ENCODE data around the gene TTLL11.

The TTLL11 gene

DNA sequence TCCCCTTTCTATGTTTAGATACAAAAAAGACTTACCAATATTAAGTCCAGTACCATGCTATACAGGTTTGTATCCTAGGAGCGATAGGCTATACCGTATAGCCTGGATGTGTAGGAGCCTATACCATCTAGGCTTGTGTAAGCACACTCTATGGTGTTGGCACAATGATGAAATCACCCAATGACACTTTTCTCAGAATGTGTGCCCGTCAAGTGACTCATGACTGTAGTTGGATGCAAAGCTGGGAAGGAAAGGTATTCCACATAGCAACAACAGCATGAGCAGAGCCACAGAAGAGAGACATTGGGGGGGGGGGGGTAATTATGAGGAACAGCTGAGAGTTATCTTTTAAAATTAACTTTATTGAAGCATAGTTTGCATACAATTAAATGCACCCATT, 63.2 kb downstream of the TTLL11 start:
- TF ChIP-seq TEAD4 (IDR thresholded peaks at IDR 0.05) (no peak), CREB1 (IDR thresholded peaks at IDR 0.05; ENCODE audit: low read depth) (no peak), FOXM1 (IDR thresholded peaks at IDR 0.05; ENCODE audit: borderline replicate concordance, low read depth) (no peak), RAD21 (IDR thresholded peaks at IDR 0.05; ENCODE audit: low read depth) (no peak), NFIC (IDR thresholded peaks at IDR 0.05) (no peak), EGR1 (IDR thresholded peaks at IDR 0.05) (no peak), EP300 (IDR thresholded peaks at IDR 0.05; ENCODE audit: borderline replicate concordance) (no peak), TCF12 (IDR thresholded peaks at IDR 0.05; ENCODE audit: low read depth) (no peak), ZBTB7A (IDR thresholded peaks at IDR 0.05; ENCODE audit: low read depth) (no peak), TAF1 (IDR thresholded peaks at IDR 0.05; ENCODE audit: low read depth) (no peak), CEBPB (IDR thresholded peaks at IDR 0.05) (no peak), YY1 (IDR thresholded peaks at IDR 0.05; ENCODE audit: low read depth) (no peak)
- TF ChIP-seq, protein P1, sequence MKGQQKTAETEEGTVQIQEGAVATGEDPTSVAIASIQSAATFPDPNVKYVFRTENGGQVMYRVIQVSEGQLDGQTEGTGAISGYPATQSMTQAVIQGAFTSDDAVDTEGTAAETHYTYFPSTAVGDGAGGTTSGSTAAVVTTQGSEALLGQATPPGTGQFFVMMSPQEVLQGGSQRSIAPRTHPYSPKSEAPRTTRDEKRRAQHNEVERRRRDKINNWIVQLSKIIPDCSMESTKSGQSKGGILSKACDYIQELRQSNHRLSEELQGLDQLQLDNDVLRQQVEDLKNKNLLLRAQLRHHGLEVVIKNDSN (IDR thresholded peaks at IDR 0.05) = no peak
- TF ChIP-seq, protein P2, sequence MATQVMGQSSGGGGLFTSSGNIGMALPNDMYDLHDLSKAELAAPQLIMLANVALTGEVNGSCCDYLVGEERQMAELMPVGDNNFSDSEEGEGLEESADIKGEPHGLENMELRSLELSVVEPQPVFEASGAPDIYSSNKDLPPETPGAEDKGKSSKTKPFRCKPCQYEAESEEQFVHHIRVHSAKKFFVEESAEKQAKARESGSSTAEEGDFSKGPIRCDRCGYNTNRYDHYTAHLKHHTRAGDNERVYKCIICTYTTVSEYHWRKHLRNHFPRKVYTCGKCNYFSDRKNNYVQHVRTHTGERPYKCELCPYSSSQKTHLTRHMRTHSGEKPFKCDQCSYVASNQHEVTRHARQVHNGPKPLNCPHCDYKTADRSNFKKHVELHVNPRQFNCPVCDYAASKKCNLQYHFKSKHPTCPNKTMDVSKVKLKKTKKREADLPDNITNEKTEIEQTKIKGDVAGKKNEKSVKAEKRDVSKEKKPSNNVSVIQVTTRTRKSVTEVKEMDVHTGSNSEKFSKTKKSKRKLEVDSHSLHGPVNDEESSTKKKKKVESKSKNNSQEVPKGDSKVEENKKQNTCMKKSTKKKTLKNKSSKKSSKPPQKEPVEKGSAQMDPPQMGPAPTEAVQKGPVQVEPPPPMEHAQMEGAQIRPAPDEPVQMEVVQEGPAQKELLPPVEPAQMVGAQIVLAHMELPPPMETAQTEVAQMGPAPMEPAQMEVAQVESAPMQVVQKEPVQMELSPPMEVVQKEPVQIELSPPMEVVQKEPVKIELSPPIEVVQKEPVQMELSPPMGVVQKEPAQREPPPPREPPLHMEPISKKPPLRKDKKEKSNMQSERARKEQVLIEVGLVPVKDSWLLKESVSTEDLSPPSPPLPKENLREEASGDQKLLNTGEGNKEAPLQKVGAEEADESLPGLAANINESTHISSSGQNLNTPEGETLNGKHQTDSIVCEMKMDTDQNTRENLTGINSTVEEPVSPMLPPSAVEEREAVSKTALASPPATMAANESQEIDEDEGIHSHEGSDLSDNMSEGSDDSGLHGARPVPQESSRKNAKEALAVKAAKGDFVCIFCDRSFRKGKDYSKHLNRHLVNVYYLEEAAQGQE (IDR thresholded peaks at IDR 0.05; ENCODE audit: low read depth) = no peak
- TF ChIP-seq, protein P3, sequence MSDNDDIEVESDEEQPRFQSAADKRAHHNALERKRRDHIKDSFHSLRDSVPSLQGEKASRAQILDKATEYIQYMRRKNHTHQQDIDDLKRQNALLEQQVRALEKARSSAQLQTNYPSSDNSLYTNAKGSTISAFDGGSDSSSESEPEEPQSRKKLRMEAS (IDR thresholded peaks at IDR 0.05) = no peak

DNA sequence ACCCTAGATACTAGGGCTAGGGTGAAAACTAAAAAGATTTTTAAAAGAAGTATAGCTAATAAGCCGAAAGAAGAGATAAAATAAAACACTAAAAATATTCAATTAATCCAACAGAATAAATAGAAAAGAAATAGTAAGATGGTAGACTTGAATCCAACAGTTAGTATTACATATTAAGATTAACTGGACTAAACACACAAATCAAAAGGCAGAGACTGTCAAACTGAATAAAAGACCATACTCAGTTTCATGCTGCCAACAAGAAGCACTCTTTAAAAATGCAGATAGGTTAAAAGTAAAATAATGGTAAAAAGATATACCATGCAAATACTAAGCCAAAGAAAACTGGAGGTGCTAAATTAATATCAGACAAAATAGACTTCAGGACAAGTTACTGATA, 65.0 kb downstream of the TTLL11 start:
- TF ChIP-seq, protein P2 (IDR thresholded peaks at IDR 0.05; ENCODE audit: low read depth) = no peak
- TF ChIP-seq TCF12 (IDR thresholded peaks at IDR 0.05; ENCODE audit: low read depth) = no peak
- no peak for TF ChIP-seq CREB1 (IDR thresholded peaks at IDR 0.05; ENCODE audit: low read depth)
- no peak for TF ChIP-seq TEAD4 (IDR thresholded peaks at IDR 0.05)
- no peak for TF ChIP-seq RAD21 (IDR thresholded peaks at IDR 0.05; ENCODE audit: low read depth)
- no peak for TF ChIP-seq EGR1 (IDR thresholded peaks at IDR 0.05)
- TF ChIP-seq EP300 (IDR thresholded peaks at IDR 0.05; ENCODE audit: borderline replicate concordance) = no peak
- TF ChIP-seq, protein P3 (IDR thresholded peaks at IDR 0.05) = no peak
- TF ChIP-seq CEBPB (IDR thresholded peaks at IDR 0.05) = no peak
- no peak for TF ChIP-seq FOXM1 (IDR thresholded peaks at IDR 0.05; ENCODE audit: borderline replicate concordance, low read depth)

DNA sequence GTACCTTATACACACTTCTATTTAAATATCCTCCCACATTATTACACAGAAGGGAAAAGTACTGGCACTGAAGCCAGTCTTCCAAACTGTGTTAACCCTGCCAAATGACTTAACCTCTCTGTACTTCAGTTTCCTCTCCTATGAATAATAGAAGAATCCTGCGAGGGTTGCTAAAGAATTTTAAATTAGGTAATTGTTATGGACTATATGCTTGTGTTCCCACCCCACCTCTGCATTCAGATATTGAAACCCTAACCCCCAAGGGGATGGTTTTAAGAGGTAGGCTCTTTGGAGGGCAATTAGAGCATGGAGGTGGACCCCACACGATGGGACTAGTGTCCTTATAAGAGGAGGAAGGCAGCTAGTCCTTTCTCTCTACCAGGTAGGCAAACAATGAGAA, 72.7 kb downstream of the TTLL11 start:
- TF ChIP-seq TEAD4 (IDR thresholded peaks at IDR 0.05) (no peak), EGR1 (IDR thresholded peaks at IDR 0.05) (no peak), EP300 (IDR thresholded peaks at IDR 0.05; ENCODE audit: borderline replicate concordance) (no peak), ZBTB7A (IDR thresholded peaks at IDR 0.05; ENCODE audit: low read depth) (no peak), NFIC (IDR thresholded peaks at IDR 0.05) (no peak), FOXM1 (IDR thresholded peaks at IDR 0.05; ENCODE audit: borderline replicate concordance, low read depth) (no peak), CEBPB (IDR thresholded peaks at IDR 0.05) (no peak), YY1 (IDR thresholded peaks at IDR 0.05; ENCODE audit: low read depth) (no peak), CREB1 (IDR thresholded peaks at IDR 0.05; ENCODE audit: low read depth) (no peak), TAF1 (IDR thresholded peaks at IDR 0.05; ENCODE audit: low read depth) (no peak), TCF12 (IDR thresholded peaks at IDR 0.05; ENCODE audit: low read depth) (no peak), RAD21 (IDR thresholded peaks at IDR 0.05; ENCODE audit: low read depth) (no peak)
- TF ChIP-seq, protein P3 (IDR thresholded peaks at IDR 0.05) = no peak
- TF ChIP-seq, protein P2 (IDR thresholded peaks at IDR 0.05; ENCODE audit: low read depth) = no peak
- TF ChIP-seq, protein P1 (IDR thresholded peaks at IDR 0.05) = no peak

DNA sequence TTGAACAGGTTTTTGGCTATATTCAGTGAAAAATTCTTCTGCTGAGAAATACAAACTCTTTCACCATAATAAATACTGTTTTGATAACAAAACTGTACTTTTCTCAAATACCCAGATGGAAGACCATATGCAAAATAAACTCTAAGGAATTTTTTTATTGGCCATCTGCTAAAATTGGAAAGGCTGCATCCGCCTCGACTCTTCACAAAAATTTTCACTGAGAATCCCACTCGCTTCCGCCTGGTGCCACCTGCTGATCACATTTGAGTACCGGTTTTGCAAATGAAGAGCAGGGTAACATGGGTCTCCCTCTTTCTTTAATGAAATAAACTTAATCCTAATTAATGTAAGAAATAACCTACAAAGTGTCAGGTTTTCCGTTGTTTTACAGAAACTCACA, 76.4 kb downstream of the TTLL11 start:
- TF ChIP-seq, protein P2 (IDR thresholded peaks at IDR 0.05; ENCODE audit: low read depth) = no peak
- TF ChIP-seq RAD21 (IDR thresholded peaks at IDR 0.05; ENCODE audit: low read depth) = peak; percentile 36; the same call in 1 of the 2 replicates

All from Ishikawa (cell line).